MG63 (cell line): Measurements from ENCODE around the gene TASOR. TPM values are rescaled to one million over a fixed set of nuclear protein-coding genes. Genes with fewer than 3 reads are reported as not detected.

Experiments
- total RNA-seq: library from RNA; depleted of rRNA; stranded (reverse); fragments of >200 nt; shearing (Covaris generic); gene quantifications from 2 replicates; pipeline ENCODE4 v1.2.3, GENCODE V29; 2014; ENCODE audit warnings: low replicate concordance; rRNA removed

TASOR gene
- total RNA-seq, 1 experiment from 2014 or later = 24.1 TPM

Other genes starting within 250 kb of the TASOR start
- gene ERC2, start 214.8 kb downstream of the TASOR start, total RNA-seq = not detected in 2 replicates
- gene CCDC66, start 126.1 kb downstream of the TASOR start, total RNA-seq = 6.8 and 14.4 TPM in 2 replicates
- gene ARHGEF3, start 118.7 kb upstream of the TASOR start, total RNA-seq = 0.27 and 0.49 TPM in 2 replicates